Measurements from ENCODE around the gene PARD3. TPM values are rescaled to one million over a fixed set of nuclear protein-coding genes. Genes with fewer than 3 reads are reported as not detected.

PARD3 gene
- total RNA-seq, 1 donor from 2014 or later = 88.7 TPM

DNA sequence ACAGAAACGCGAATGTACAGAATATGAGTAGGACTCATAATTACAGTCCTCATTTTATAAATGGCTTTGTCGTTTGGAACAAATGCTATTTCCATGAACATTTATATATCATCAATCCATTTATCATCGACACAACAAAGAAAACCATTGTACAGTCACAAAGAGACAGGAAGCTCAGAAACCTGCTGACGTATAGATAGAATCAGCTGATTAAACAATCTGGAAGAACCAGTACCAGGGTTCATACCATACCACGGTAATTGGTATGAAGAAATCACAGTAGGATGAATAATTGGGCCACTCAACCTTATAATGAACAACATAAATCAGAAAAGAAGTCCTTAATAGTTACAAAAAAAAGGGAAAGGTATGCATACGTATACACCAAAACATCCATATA, 295.0 kb downstream of the PARD3 start:
- Histone ChIP-seq H3K36me3 (ENCODE audit: control insufficient read depth in 3 of 3, insufficient read depth in 3 of 3, low read length in 3 of 3) (no peaks in the 10 kb centered on the region), H3K9me3 (ENCODE audit: control insufficient read depth in 3 of 3, low read length in 3 of 3) (no peaks in the 10 kb centered on the region), H3K4me3 (ENCODE audit: low read length in 3 of 3) (no peak overlapping the region), H3K27ac (ENCODE audit: low read depth, low read length) (no peak overlapping the region), H3K4me1 (ENCODE audit: control insufficient read depth in 3 of 3, insufficient read depth in 3 of 3, low read length in 3 of 3) (no peaks in the 10 kb centered on the region), H3K27me3 (ENCODE audit: control insufficient read depth in 3 of 3, insufficient read depth in 3 of 3, low read length in 3 of 3) (no peaks in the 10 kb centered on the region), H3K9ac (ENCODE audit: low read depth in 1 of 3, low read length in 3 of 3) (no peak overlapping the region)

DNA sequence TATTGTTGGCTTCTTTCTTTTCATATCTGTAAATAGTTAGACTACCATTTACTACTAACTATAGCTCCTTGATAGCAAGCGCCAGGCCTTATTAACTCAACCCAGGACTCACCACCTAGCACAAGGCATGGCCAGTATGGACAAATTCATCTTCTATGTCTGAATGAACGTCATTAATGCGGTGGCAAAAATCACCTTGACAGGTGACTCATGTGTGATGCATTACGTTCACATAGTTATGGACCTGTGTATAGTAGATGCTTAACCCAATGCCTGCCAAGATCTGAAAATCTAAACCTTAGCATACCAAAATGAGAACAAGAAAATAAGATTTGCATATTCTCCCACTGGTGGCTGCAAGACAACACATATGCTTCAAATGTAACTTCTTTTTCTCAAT, 300.8 kb downstream of the PARD3 start:
- no peaks in the 10 kb centered on the region for H3K9me3 ChIP-seq (ENCODE audit: control insufficient read depth in 3 of 3, low read length in 3 of 3)
- H3K4me1 ChIP-seq (ENCODE audit: control insufficient read depth in 3 of 3, insufficient read depth in 3 of 3, low read length in 3 of 3) = no peaks in the 10 kb centered on the region
- H3K9ac ChIP-seq (ENCODE audit: low read depth in 1 of 3, low read length in 3 of 3) = no peak overlapping the region
- H3K36me3 ChIP-seq (ENCODE audit: control insufficient read depth in 3 of 3, insufficient read depth in 3 of 3, low read length in 3 of 3) = no peaks in the 10 kb centered on the region
- no peak overlapping the region for H3K4me3 ChIP-seq (ENCODE audit: low read length in 3 of 3)
- no peak overlapping the region for H3K27ac ChIP-seq (ENCODE audit: low read depth, low read length)
- no peaks in the 10 kb centered on the region for H3K27me3 ChIP-seq (ENCODE audit: control insufficient read depth in 3 of 3, insufficient read depth in 3 of 3, low read length in 3 of 3)

- Histone ChIP-seq H3K4me3 (ENCODE audit: low read length in 3 of 3) (no peak overlapping the region), H3K9ac (ENCODE audit: low read depth in 1 of 3, low read length in 3 of 3) (no peak overlapping the region), H3K36me3 (ENCODE audit: control insufficient read depth in 3 of 3, insufficient read depth in 3 of 3, low read length in 3 of 3) (no peaks in the 10 kb centered on the region)
Measured at GRCh38 chr10:34513636-34514035, 301.5 kb downstream of the PARD3 start.

GRCh38 chr10:34507217-34507616, 307.9 kb downstream of the PARD3 start:
- H3K9me3 ChIP-seq (ENCODE audit: control insufficient read depth in 3 of 3, low read length in 3 of 3) = no peaks in the 10 kb centered on the region
- H3K27me3 ChIP-seq (ENCODE audit: control insufficient read depth in 3 of 3, insufficient read depth in 3 of 3, low read length in 3 of 3) = no peaks in the 10 kb centered on the region
- no peak overlapping the region for H3K27ac ChIP-seq (ENCODE audit: low read depth, low read length)
- H3K4me3 ChIP-seq (ENCODE audit: low read length in 3 of 3) = no peak overlapping the region
- H3K4me1 ChIP-seq (ENCODE audit: control insufficient read depth in 3 of 3, insufficient read depth in 3 of 3, low read length in 3 of 3) = peaks cover 0 to 4% (median 2%) of the 10 kb centered on the region in 3 donors
- no peak overlapping the region for H3K9ac ChIP-seq (ENCODE audit: low read depth in 1 of 3, low read length in 3 of 3)
- no peaks in the 10 kb centered on the region for H3K36me3 ChIP-seq (ENCODE audit: control insufficient read depth in 3 of 3, insufficient read depth in 3 of 3, low read length in 3 of 3)

More at GRCh38 chr10:34513636-34514035, 301.5 kb downstream of the PARD3 start:
- H3K27me3 ChIP-seq (ENCODE audit: control insufficient read depth in 3 of 3, insufficient read depth in 3 of 3, low read length in 3 of 3) = no peaks in the 10 kb centered on the region
- no peaks in the 10 kb centered on the region for H3K9me3 ChIP-seq (ENCODE audit: control insufficient read depth in 3 of 3, low read length in 3 of 3)
- H3K27ac ChIP-seq (ENCODE audit: low read depth, low read length) = no peak overlapping the region
- no peaks in the 10 kb centered on the region for H3K4me1 ChIP-seq (ENCODE audit: control insufficient read depth in 3 of 3, insufficient read depth in 3 of 3, low read length in 3 of 3)

DNA sequence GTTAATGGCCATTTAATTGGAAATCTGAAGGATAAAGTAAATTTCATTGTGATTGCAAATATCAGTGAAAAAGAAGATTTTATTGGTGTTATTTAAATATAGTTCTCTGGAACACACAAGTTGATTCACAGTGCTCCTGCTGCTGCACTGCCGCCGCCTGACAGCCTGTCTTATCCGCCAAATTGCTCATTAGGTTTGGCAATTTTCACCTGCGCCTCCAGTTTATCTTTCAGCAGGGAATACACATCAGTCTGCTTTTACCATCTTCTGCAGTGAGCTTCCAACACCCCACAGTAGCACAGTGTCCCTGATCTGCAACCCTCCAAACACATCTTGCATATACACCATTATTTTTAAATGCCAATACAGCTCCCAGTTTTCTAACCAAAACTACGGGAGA, 308.3 kb downstream of the PARD3 start:
- H3K27me3 ChIP-seq (ENCODE audit: control insufficient read depth in 3 of 3, insufficient read depth in 3 of 3, low read length in 3 of 3) = no peaks in the 10 kb centered on the region
- H3K4me3 ChIP-seq (ENCODE audit: low read length in 3 of 3) = no peak overlapping the region
- H3K9ac ChIP-seq (ENCODE audit: low read depth in 1 of 3, low read length in 3 of 3) = no peak overlapping the region
- H3K4me1 ChIP-seq (ENCODE audit: control insufficient read depth in 3 of 3, insufficient read depth in 3 of 3, low read length in 3 of 3) = peaks cover 0 to 4% (median 2%) of the 10 kb centered on the region in 3 donors
- no peak overlapping the region for H3K27ac ChIP-seq (ENCODE audit: low read depth, low read length)
- H3K9me3 ChIP-seq (ENCODE audit: control insufficient read depth in 3 of 3, low read length in 3 of 3) = no peaks in the 10 kb centered on the region
- H3K36me3 ChIP-seq (ENCODE audit: control insufficient read depth in 3 of 3, insufficient read depth in 3 of 3, low read length in 3 of 3) = no peaks in the 10 kb centered on the region

DNA sequence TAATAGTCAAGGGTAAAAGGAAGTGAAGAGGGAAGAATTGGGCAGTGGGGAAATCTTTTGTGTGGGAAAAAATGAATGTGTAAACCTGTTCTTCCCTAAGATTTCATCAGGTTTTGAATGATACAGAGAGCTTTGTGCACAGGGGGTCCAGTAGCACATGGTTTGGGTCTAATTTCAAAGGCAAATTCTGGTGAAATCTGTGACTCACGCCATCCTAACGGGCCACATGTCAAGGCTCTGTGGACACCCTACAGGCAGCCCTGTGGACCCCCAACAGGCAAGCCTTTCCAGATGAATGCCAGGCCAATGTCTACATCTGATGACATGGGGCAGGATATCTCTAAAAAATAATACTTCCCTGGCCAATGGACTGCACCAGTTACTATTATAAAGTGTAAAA, 309.8 kb downstream of the PARD3 start:
- Histone ChIP-seq H3K36me3 (ENCODE audit: control insufficient read depth in 3 of 3, insufficient read depth in 3 of 3, low read length in 3 of 3) (no peaks in the 10 kb centered on the region), H3K4me3 (ENCODE audit: low read length in 3 of 3) (no peak overlapping the region), H3K4me1 (ENCODE audit: control insufficient read depth in 3 of 3, insufficient read depth in 3 of 3, low read length in 3 of 3) (peaks cover 0 to 4% (median 2%) of the 10 kb centered on the region in 3 donors), H3K9ac (ENCODE audit: low read depth in 1 of 3, low read length in 3 of 3) (no peak overlapping the region), H3K27ac (ENCODE audit: low read depth, low read length) (no peak overlapping the region), H3K9me3 (ENCODE audit: control insufficient read depth in 3 of 3, low read length in 3 of 3) (no peaks in the 10 kb centered on the region), H3K27me3 (ENCODE audit: control insufficient read depth in 3 of 3, insufficient read depth in 3 of 3, low read length in 3 of 3) (no peaks in the 10 kb centered on the region)

- Histone ChIP-seq H3K27ac (ENCODE audit: low read depth, low read length) (no peak overlapping the region), H3K4me3 (ENCODE audit: low read length in 3 of 3) (no peak overlapping the region), H3K36me3 (ENCODE audit: control insufficient read depth in 3 of 3, insufficient read depth in 3 of 3, low read length in 3 of 3) (no peaks in the 10 kb centered on the region), H3K9ac (ENCODE audit: low read depth in 1 of 3, low read length in 3 of 3) (no peak overlapping the region), H3K27me3 (ENCODE audit: control insufficient read depth in 3 of 3, insufficient read depth in 3 of 3, low read length in 3 of 3) (no peaks in the 10 kb centered on the region), H3K4me1 (ENCODE audit: control insufficient read depth in 3 of 3, insufficient read depth in 3 of 3, low read length in 3 of 3) (peaks cover 0 to 4% (median 2%) of the 10 kb centered on the region in 3 donors), H3K9me3 (ENCODE audit: control insufficient read depth in 3 of 3, low read length in 3 of 3) (no peaks in the 10 kb centered on the region)
Measured at GRCh38 chr10:34504534-34504933, 310.6 kb downstream of the PARD3 start.

GRCh38 chr10:34503704-34504103, 311.4 kb downstream of the PARD3 start:
- H3K27ac ChIP-seq (ENCODE audit: low read depth, low read length) = no peak overlapping the region
- no peaks in the 10 kb centered on the region for H3K27me3 ChIP-seq (ENCODE audit: control insufficient read depth in 3 of 3, insufficient read depth in 3 of 3, low read length in 3 of 3)
- H3K9me3 ChIP-seq (ENCODE audit: control insufficient read depth in 3 of 3, low read length in 3 of 3) = no peaks in the 10 kb centered on the region
- H3K36me3 ChIP-seq (ENCODE audit: control insufficient read depth in 3 of 3, insufficient read depth in 3 of 3, low read length in 3 of 3) = no peaks in the 10 kb centered on the region
- no peak overlapping the region for H3K9ac ChIP-seq (ENCODE audit: low read depth in 1 of 3, low read length in 3 of 3)
- peaks cover 0 to 4% (median 2%) of the 10 kb centered on the region in 3 donors for H3K4me1 ChIP-seq (ENCODE audit: control insufficient read depth in 3 of 3, insufficient read depth in 3 of 3, low read length in 3 of 3)
- H3K4me3 ChIP-seq (ENCODE audit: low read length in 3 of 3) = no peak overlapping the region

- no peaks in the 10 kb centered on the region for H3K9me3 ChIP-seq (ENCODE audit: control insufficient read depth in 3 of 3, low read length in 3 of 3)
- no peak overlapping the region for H3K4me3 ChIP-seq (ENCODE audit: low read length in 3 of 3)
- H3K9ac ChIP-seq (ENCODE audit: low read depth in 1 of 3, low read length in 3 of 3) = no peak overlapping the region
- no peaks in the 10 kb centered on the region for H3K27me3 ChIP-seq (ENCODE audit: control insufficient read depth in 3 of 3, insufficient read depth in 3 of 3, low read length in 3 of 3)
- H3K4me1 ChIP-seq (ENCODE audit: control insufficient read depth in 3 of 3, insufficient read depth in 3 of 3, low read length in 3 of 3) = peaks cover 0 to 4% (median 2%) of the 10 kb centered on the region in 3 donors
- no peak overlapping the region for H3K27ac ChIP-seq (ENCODE audit: low read depth, low read length)
- H3K36me3 ChIP-seq (ENCODE audit: control insufficient read depth in 3 of 3, insufficient read depth in 3 of 3, low read length in 3 of 3) = no peaks in the 10 kb centered on the region
Measured at GRCh38 chr10:34499612-34500279, 315.4 kb downstream of the PARD3 start.

DNA sequence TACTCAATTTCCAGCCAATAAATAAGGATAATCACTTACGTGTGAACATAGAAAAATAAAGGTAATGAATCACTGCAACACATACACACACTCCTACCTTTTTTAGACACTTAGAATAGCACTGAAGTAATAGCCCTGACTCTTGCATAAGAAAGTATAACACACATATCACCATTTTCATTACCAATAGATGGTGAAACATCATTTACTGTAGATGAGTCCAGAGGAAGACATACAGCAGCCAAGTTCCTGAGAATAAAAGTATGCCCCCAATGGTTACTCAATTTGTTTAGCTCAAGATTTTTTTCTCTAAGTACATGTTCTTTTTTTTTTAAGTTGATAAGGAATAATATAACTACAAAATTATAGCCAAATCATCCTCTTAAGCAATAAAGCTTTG, 316.3 kb downstream of the PARD3 start:
- Histone ChIP-seq H3K27me3 (ENCODE audit: control insufficient read depth in 3 of 3, insufficient read depth in 3 of 3, low read length in 3 of 3) (no peaks in the 10 kb centered on the region), H3K36me3 (ENCODE audit: control insufficient read depth in 3 of 3, insufficient read depth in 3 of 3, low read length in 3 of 3) (no peaks in the 10 kb centered on the region), H3K9me3 (ENCODE audit: control insufficient read depth in 3 of 3, low read length in 3 of 3) (no peaks in the 10 kb centered on the region), H3K4me3 (ENCODE audit: low read length in 3 of 3) (no peak overlapping the region), H3K9ac (ENCODE audit: low read depth in 1 of 3, low read length in 3 of 3) (no peak overlapping the region), H3K27ac (ENCODE audit: low read depth, low read length) (no peak overlapping the region), H3K4me1 (ENCODE audit: control insufficient read depth in 3 of 3, insufficient read depth in 3 of 3, low read length in 3 of 3) (peaks cover 0 to 2% (median 0%) of the 10 kb centered on the region in 3 donors)

All from skeletal muscle tissue (tissue), 4 donors.